Activated T-cell treated with anti-CD3 and anti-CD28 coated beads, Interleukin-2, amount 50 U/mL, for 24 hours (primary cell): ENCODE measurements around the gene CERS6.

Experiments
- DNase-seq: peaks from one replicate; pipeline ENCODE4 v3.0.0-alpha.2; 2020
- H3K27ac Mint-ChIP-seq: 2 replicates; pipeline ENCODE4 v1.8.0; 2020; ENCODE audit warnings: mild to moderate bottlenecking, mixed read lengths
- H3K27me3 Mint-ChIP-seq: 2 replicates; pipeline ENCODE4 v1.8.0; 2020; ENCODE audit warnings: mixed read lengths
- H3K36me3 Mint-ChIP-seq: 2 replicates; pipeline ENCODE4 v1.8.0; 2020; ENCODE audit warnings: low read depth, mixed read lengths
- H3K4me1 Mint-ChIP-seq: 2 replicates; pipeline ENCODE4 v1.8.0; 2020; ENCODE audit warnings: low read depth, mixed read lengths
- H3K4me3 Mint-ChIP-seq: 2 replicates; pipeline ENCODE4 v1.8.0; 2020; ENCODE audit warnings: mild to moderate bottlenecking, moderate library complexity, mixed read lengths
- H3K9me3 Mint-ChIP-seq: 2 replicates; pipeline ENCODE4 v1.8.0; 2020; ENCODE audit warnings: mixed read lengths

The CERS6 gene

GRCh38 chr2:168584911-168585310 lies 128.8 kb downstream of the CERS6 start:
- Mint-ChIP-seq H3K36me3 (peaks cover 8% of the 10 kb centered on the region), H3K9me3 (no peaks in the 10 kb centered on the region), H3K4me1 (peaks cover 58% of the 10 kb centered on the region), H3K4me3 (no peak overlapping the region), H3K27ac (no peak overlapping the region), H3K27me3 (no peaks in the 10 kb centered on the region)
- DNase-seq = no peak

- no peak overlapping the region for H3K4me3 Mint-ChIP-seq
- DNase-seq = no peak
Measured at GRCh38 chr2:168585700-168586099, 129.6 kb downstream of the CERS6 start.

GRCh38 chr2:168587307-168587706 lies 131.2 kb downstream of the CERS6 start:
- no peak overlapping the region for H3K27ac Mint-ChIP-seq
- H3K36me3 Mint-ChIP-seq = peaks cover 7% of the 10 kb centered on the region
- peaks cover 46% of the 10 kb centered on the region for H3K4me1 Mint-ChIP-seq
- H3K4me3 Mint-ChIP-seq = no peak overlapping the region
- no peaks in the 10 kb centered on the region for H3K27me3 Mint-ChIP-seq
- H3K9me3 Mint-ChIP-seq = no peaks in the 10 kb centered on the region
- no peak for DNase-seq

More at GRCh38 chr2:168585700-168586099, 129.6 kb downstream of the CERS6 start:
- Mint-ChIP-seq H3K4me1 (peaks cover 52% of the 10 kb centered on the region), H3K9me3 (no peaks in the 10 kb centered on the region), H3K27ac (no peak overlapping the region), H3K27me3 (no peaks in the 10 kb centered on the region), H3K36me3 (peaks cover 8% of the 10 kb centered on the region)

- no peak overlapping the region for H3K4me3 Mint-ChIP-seq
- H3K27ac Mint-ChIP-seq = no peak overlapping the region
- peaks cover 35% of the 10 kb centered on the region for H3K4me1 Mint-ChIP-seq
Measured at GRCh38 chr2:168589236-168590211, 133.5 kb downstream of the CERS6 start.

GRCh38 chr2:168592181-168592831 lies 136.2 kb downstream of the CERS6 start:
- Mint-ChIP-seq H3K9me3 (peaks cover 2% of the 10 kb centered on the region), H3K27ac (peak overlapping the region; percentile 11), H3K4me3 (no peak overlapping the region), H3K36me3 (peaks cover 5% of the 10 kb centered on the region), H3K4me1 (peaks cover 47% of the 10 kb centered on the region), H3K27me3 (no peaks in the 10 kb centered on the region)
- no peak for DNase-seq

More at GRCh38 chr2:168589236-168590211, 133.5 kb downstream of the CERS6 start:
- DNase-seq = no peak
- H3K36me3 Mint-ChIP-seq = peaks cover 7% of the 10 kb centered on the region
- H3K9me3 Mint-ChIP-seq = no peaks in the 10 kb centered on the region
- no peaks in the 10 kb centered on the region for H3K27me3 Mint-ChIP-seq

- DNase-seq = no peak
Measured at GRCh38 chr2:168593713-168594112, 137.6 kb downstream of the CERS6 start.

GRCh38 chr2:168594778-168595177 lies 138.7 kb downstream of the CERS6 start:
- Mint-ChIP-seq H3K27me3 (no peaks in the 10 kb centered on the region), H3K4me3 (no peak overlapping the region), H3K27ac (no peak overlapping the region), H3K9me3 (peaks cover 2% of the 10 kb centered on the region), H3K36me3 (peaks cover 2% of the 10 kb centered on the region), H3K4me1 (peaks cover 45% of the 10 kb centered on the region)
- no peak for DNase-seq

More at GRCh38 chr2:168593713-168594112, 137.6 kb downstream of the CERS6 start:
- Mint-ChIP-seq H3K36me3 (peaks cover 2% of the 10 kb centered on the region), H3K4me3 (no peak overlapping the region), H3K4me1 (peaks cover 51% of the 10 kb centered on the region), H3K9me3 (peaks cover 2% of the 10 kb centered on the region), H3K27ac (no peak overlapping the region), H3K27me3 (no peaks in the 10 kb centered on the region)

GRCh38 chr2:168596881-168597655 lies 141.0 kb downstream of the CERS6 start:
- peaks cover 40% of the 10 kb centered on the region for H3K4me1 Mint-ChIP-seq
- H3K27ac Mint-ChIP-seq = no peak overlapping the region
- DNase-seq = no peak
- H3K27me3 Mint-ChIP-seq = no peaks in the 10 kb centered on the region
- H3K9me3 Mint-ChIP-seq = peaks cover 2% of the 10 kb centered on the region
- H3K36me3 Mint-ChIP-seq = peaks cover 2% of the 10 kb centered on the region
- no peak overlapping the region for H3K4me3 Mint-ChIP-seq

- H3K4me3 Mint-ChIP-seq = no peak overlapping the region
Measured at GRCh38 chr2:168599738-168600137, 143.7 kb downstream of the CERS6 start.

GRCh38 chr2:168600949-168601348 lies 144.9 kb downstream of the CERS6 start:
- H3K27me3 Mint-ChIP-seq = no peaks in the 10 kb centered on the region
- H3K4me3 Mint-ChIP-seq = no peak overlapping the region
- no peak overlapping the region for H3K27ac Mint-ChIP-seq
- H3K4me1 Mint-ChIP-seq = peaks cover 19% of the 10 kb centered on the region
- peaks cover 22% of the 10 kb centered on the region for H3K9me3 Mint-ChIP-seq
- no peak for DNase-seq
- H3K36me3 Mint-ChIP-seq = peaks cover 22% of the 10 kb centered on the region

More at GRCh38 chr2:168599738-168600137, 143.7 kb downstream of the CERS6 start:
- H3K27ac Mint-ChIP-seq = no peak overlapping the region
- peaks cover 17% of the 10 kb centered on the region for H3K9me3 Mint-ChIP-seq
- DNase-seq = no peak
- peaks cover 28% of the 10 kb centered on the region for H3K4me1 Mint-ChIP-seq
- H3K27me3 Mint-ChIP-seq = no peaks in the 10 kb centered on the region
- peaks cover 16% of the 10 kb centered on the region for H3K36me3 Mint-ChIP-seq

GRCh38 chr2:168601741-168602140 lies 145.7 kb downstream of the CERS6 start:
- DNase-seq = no peak
- Mint-ChIP-seq H3K4me1 (peaks cover 19% of the 10 kb centered on the region), H3K27ac (no peak overlapping the region), H3K36me3 (peaks cover 30% of the 10 kb centered on the region), H3K27me3 (no peaks in the 10 kb centered on the region), H3K4me3 (no peak overlapping the region), H3K9me3 (peaks cover 30% of the 10 kb centered on the region)

GRCh38 chr2:168602379-168602778 lies 146.3 kb downstream of the CERS6 start:
- H3K4me3 Mint-ChIP-seq = no peak overlapping the region

GRCh38 chr2:168602846-168603401 lies 146.9 kb downstream of the CERS6 start:
- Mint-ChIP-seq H3K4me1 (peaks cover 20% of the 10 kb centered on the region), H3K27ac (no peak overlapping the region), H3K27me3 (no peaks in the 10 kb centered on the region), H3K9me3 (peaks cover 31% of the 10 kb centered on the region), H3K36me3 (peaks cover 30% of the 10 kb centered on the region), H3K4me3 (no peak overlapping the region)
- DNase-seq = no peak

More at GRCh38 chr2:168602379-168602778, 146.3 kb downstream of the CERS6 start:
- Mint-ChIP-seq H3K9me3 (peaks cover 31% of the 10 kb centered on the region), H3K36me3 (peaks cover 30% of the 10 kb centered on the region), H3K27ac (no peak overlapping the region), H3K4me1 (peaks cover 17% of the 10 kb centered on the region), H3K27me3 (no peaks in the 10 kb centered on the region)
- DNase-seq = no peak

GRCh38 chr2:168603439-168603961 lies 147.4 kb downstream of the CERS6 start:
- Mint-ChIP-seq H3K36me3 (peaks cover 30% of the 10 kb centered on the region), H3K4me3 (no peak overlapping the region), H3K4me1 (peaks cover 21% of the 10 kb centered on the region), H3K27ac (no peak overlapping the region), H3K9me3 (peaks cover 31% of the 10 kb centered on the region), H3K27me3 (no peaks in the 10 kb centered on the region)
- DNase-seq = no peak
